Activated CD4-positive, alpha-beta T cell treated with anti-CD3 and anti-CD28 coated beads, Interleukin-2, amount 50 U/mL, for 4 hours (primary cell): ENCODE results near the gene AATK.

Source experiments
- DNase-seq, 2 experiments: peaks; one replicate each; pipeline ENCODE4 v3.0.0-alpha.2; 2020

The AATK gene

GRCh38 chr17:81125573-81126081 lies 40.4 kb downstream of the AATK start:
- DNase-seq, result no peak

DNA sequence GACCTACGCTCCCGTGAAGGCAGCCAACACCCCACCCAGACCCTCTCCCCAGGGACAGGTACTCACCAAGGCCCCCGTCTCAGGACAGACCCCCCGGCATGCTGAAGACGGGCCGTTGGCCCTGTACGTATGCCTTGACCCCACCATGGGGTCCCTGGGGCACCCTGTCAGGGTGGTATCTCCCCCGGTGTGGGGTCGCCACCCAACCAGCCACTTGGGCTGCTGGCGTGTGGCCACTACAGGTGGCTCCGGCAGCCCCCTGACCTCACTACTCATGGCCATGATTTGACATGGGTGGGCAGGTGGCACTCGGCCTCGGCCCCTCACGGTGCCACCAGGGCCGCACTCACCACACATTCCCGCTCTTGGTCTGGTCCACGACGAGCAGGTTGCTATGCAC lies 41.6 kb downstream of the AATK start:
- no peak for DNase-seq

DNA sequence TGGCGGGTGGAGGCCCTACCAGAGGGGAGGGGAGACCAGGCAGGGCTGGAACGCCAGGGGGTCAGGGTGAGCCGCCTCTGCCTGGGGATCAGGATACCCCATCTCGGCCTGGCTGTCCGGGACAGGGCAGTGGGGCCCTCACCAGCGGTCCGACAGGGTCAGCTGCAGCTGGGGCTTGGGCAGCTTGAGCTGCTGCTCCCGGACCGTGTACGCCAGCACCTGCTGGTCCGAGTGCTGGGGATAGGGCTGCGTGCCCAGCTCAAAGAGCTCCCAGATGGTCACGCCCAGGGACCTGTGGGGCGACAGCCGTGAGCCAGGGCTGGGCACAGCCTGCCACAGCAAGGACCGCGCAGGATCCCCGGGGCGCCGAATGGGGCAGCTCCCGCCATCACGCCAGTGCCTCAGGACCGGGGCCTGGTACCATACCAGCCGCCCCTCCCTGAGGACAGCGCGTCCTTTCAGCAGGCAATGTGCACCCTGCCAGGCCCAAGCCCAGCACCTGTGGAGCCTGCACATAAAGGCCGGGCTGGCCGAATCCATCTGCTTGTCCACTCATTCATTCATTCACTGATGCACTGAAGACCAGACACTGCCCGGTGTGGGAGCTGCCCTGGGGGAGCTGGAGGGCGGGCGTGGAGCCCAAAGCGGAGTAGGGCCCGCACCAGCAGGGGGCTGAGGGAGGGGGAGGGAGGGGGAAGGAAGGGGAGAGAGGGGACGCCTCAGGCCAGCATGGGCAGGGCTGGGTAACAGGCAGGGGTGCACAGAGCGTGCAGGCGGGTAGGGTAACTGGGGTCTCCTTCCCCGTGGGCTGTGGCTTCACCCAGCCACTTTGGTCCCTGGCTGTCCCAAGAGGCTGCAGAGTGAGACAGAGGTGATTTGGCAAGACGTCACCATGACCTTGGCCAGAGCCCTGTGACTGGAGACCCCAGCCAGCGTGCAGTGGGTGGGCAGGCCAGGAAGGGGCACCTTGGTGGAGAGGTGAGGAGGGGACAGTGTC lies 42.7 kb downstream of the AATK start:
- no peak for DNase-seq

DNA sequence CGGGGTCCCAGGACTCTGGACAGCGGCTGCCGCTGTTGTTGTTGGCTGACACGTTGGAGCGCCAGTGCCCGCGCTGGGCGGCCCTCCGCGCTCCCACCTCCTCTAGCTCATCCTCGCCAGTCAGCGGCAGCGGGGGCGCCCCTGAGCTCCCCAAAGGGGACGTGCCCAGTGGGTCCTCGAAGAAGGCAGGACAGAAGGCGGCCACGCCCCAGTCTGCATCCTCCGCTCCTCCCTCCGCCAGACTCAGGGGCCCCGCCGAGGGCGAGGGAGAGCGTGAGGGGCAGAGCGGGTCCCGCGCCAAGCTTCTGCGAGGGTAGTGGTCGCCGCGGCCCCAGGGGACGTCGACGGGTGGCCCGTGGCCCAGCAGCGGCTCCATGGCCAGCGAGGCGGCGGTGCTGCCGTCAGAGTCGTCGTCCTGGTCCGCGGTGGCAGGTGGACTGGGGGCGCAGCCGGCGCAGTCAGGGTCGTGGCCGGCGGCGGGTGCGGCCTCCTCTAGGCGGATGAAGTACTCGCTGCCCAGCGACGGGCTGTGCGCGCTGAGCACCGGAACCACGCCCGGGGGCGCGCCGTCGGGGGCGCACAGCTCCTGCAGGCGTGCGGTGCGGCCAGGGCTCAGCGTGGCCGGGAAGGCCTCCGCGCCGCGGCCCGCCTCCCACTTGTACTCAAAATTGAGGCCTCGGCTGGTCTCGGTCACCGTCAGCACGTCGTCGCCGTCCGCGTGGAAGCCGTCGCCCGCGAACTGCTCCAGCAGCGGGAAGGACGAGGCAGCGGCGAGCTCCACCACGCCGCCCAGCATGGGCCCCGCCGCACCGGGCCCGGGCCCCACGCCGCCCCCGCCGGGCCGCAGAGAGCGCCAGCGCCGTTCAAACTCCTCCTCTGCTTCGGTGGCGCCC lies 43.9 kb downstream of the AATK start:
- DNase-seq, result no peak

DNA sequence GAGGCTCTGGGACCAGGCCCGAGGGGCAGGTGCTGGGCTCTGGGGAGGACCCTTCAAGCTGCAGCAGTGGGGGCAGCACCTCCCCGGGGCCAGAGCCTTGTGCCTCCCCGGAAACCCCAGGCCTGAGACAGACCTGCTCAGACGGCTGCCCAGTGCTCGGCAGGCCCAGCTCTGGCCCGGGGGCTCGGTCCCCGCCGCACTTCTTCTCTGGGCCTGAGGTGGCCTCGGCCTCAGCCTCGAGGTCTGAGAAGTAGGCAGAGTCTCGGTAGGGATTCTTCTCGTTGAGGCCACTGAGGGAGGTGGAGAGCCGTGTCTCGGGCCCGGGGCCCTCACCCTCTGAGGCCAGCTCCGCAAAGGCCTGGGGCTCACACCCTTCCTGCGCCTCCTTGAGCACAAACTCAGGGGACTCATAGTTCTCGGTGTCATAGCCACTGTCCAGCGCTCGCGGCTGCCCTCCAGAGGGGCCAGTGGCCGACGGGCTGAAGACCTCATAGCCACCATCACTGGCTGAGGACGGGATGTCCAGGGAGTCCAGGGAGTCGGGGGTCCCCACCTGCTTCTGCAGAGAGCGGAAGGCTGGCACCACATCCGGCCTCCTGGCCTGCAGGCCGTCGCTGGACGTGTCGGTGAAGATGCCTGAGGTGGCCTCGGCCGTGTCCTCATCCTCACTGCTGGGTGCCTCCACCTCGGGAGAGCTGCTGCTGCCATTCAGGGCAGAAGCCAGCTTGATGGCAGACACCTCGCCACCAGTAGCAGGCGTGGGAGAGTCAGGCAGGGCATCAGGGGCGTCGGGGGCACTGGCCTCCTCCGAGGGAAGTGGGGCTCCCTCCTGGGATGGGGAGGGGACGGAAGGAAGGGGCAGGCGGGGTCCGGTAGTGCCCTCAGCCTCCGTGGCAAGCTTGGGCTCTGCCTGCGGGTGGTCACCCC lies 45.1 kb downstream of the AATK start:
- DNase-seq, result no peak

GRCh38 chr17:81120149-81120484 lies 45.9 kb downstream of the AATK start:
- no peak for DNase-seq

DNA sequence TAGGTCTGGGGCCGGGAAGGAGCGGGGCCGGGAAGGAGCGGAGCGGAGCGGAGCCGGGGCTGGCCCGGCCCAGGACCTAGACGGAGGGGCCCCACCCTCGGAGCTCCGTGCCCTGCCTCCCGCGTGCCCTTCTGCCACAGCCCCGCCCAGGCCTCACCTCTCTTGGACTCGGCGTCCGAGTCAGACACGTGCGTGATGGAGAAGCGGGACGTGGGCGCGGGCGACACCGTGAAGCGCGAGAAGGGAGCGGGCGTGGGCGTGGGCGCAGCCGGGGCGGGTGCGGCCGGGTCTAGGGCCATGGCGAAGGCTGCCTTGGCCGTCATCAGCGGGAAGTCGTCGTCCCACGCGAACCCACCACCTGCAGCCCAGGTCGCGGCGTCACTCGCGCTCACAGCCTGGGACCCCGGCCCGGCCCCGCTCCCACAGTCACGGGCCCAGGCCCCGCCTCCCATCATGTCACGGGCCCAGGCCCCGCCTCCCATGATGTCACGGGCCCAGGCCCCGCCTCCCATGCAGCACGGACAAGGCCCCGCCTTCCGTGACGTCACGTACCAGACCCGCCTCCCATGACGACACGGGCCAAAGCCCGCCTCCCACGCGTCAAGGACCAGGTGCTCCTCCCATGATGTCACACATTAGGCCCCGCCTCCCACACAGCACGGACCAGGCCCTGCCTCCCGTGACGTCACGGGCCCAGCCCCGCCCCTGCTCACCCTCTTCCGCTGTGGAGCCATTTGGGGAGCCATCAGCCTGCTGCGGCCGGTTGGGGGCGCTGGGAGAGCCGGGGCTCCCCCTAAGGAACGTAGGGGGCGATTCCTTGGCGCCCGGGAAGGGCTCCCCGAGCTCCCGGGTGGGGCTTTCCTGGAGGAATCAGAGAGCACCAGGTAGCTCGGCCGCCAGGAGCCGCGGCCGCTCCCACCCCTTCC lies 46.5 kb downstream of the AATK start:
- DNase-seq, result peak; percentile 75 to 81

DNA sequence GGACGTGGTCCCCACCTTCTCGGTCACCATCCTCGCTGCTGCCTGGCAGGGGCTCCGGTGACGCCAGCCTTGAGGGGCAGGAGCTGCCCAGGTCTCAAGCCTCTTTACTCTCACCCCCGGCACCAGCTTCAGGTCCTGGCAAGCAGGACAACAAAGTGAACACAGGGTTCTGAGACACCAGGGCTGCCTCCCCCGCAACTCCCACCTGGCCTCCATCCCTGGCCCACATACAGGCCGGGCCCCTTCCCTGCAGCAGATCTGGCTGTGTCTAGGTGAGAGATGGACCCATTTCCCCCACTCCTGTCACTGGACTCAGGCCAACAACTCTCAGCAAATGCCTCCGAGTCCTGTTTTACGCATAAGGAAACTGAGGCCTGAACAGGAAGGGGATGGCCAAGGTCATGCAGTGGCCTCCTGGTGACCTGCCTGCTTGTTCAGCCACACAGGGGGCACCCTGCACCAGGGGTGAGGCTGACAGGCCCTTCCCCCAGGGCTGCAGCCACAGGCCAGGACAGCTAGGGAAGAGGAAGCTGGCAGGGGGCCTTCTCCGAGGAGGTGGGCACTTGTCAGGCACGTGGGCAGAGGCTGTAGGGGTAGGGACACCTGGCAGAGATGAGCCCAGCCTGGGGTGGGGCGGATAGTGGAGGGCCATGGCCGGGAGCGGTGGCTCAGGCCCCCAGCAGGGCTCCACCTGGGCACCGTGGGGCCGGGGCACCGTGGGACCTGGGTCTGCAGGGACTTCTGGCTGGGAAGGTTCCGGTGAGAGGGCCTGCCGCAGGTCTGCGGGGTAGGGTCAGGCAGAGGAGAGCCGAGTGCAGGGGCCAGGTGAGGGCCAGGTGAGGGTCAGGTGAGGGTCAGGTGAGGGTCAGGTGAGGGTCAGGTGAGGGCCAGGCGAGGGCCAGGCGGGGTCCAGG lies 47.5 kb downstream of the AATK start:
- no peak for DNase-seq

DNA sequence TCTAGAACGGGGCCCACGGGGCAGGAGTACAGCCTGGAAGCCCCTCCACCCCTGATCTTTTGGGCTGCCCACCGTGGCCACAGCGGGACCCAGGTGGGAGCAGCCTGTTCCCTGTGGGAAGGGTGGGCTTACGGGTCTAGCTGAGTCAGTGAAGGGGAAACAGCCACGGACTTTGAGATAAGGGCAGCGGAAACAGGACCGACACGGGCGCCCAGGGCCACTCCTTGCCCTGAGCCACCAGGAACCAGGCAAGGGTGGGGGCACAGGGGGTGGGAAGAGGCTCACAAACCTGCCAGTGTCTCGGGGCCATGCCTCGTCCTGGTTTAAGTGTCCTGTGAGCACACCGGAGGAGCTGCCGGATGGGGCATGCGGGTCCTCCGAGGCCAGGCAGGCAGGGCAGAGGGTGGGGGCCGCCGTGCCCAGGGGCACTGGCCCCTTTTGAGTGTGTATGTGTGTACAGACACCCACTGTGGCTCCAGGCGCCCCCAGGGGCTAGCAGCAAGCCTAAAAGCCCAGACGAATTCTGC lies 48.3 kb downstream of the AATK start:
- DNase-seq, result no peak

GRCh38 chr17:81116704-81117103 lies 49.3 kb downstream of the AATK start:
- DNase-seq, result no peak

DNA sequence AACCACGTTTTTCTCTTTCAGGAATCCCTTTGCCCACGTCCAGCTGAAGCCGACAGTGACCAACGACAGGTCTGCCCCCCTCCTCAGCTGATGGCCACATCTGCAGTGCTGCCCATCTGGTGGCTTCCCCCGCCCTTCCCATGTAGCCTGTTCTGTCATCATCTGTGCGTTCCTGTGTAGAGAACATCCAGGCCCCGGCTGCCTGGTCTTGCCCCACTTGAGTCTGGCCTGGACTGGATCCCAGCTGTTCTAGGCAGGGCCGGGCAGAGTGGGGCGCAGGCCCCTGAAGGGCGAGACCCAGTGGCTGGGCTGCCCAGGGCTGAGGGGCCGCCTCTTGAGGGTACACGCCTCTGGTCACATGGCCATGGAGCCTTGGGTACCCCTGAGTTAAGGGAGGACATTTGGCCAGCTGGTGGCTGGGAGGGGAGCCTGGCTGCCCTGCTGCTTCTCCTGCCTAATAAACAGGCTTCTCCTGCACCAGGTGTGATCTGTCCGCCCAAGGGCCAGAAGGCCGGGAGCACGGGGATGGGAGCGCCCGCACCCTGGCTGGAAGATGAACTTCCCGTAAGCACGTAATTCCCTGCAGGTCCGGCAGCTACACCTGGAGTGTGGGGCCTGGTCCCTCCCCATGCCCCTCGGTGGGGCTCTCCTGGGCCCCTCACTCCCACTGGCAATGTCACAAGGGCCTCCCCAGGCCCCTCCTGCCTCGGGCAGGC lies 50.1 kb downstream of the AATK start:
- no peak for DNase-seq

- no peak for DNase-seq
Measured at GRCh38 chr17:81115219-81115618, 50.8 kb downstream of the AATK start.

DNA sequence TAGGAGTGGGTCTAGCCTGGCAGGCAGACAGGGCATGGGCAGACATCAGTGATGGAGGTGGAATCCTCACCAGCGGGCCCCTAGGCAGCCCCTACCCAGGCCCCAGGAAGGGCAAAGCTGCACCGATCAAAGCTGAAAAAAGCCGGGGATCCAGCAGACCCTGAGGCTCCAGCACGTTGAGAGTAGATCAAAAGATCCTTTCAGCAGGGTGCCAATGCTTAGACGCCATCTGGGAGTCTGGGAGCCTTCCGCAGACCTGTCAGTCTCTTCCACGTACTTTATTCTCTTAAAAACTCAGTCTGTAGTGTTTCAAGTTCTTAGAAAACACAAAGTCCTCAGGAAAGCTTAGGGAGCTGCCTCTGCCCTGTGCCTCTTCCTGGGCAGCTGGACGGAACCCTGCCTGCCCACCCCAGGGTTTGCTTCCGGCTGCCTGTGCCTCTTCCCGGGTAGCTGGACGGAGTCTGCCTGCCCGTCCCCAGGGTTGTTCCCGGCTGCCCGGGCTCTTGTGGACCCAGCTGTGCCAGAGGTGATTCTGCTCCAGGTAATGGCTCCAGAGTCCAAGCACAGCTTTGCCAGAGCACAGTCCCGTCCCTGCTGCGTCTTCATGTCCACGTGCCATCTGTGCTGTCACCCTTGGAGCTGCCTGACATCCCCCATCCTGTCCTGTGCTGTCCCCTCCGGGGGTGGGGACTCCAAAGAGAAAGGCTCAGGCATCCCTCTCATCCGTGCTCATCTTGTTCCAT lies 51.5 kb downstream of the AATK start:
- no peak for DNase-seq

DNA sequence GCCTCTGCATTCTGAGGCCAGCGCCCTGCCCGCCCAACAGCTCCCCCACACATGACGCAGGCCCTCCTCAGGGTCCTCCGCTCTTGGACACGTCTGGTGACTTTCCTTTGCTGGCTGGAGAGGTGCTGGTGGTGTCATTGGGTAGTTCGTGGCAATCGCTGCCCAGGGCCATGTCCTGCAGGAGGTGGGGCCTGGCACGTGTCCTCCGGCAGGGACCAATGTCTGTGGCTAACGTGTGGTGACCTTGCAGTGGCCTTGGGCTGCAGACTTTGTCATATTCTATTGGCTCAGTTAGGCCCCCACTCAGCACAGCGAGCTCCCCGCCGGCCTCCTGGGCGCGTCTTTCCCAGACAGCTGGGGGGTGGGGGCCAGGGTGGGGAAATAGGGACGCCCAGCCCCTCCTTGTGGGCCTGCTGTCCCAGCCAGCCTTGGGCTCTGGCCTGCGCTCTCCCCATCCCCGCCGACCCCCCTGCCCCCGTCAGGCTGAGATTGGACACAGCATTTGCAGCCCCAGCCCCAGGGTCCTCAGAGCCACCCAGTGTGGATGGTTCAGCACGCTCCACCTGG lies 52.8 kb downstream of the AATK start:
- DNase-seq, result no peak

DNA sequence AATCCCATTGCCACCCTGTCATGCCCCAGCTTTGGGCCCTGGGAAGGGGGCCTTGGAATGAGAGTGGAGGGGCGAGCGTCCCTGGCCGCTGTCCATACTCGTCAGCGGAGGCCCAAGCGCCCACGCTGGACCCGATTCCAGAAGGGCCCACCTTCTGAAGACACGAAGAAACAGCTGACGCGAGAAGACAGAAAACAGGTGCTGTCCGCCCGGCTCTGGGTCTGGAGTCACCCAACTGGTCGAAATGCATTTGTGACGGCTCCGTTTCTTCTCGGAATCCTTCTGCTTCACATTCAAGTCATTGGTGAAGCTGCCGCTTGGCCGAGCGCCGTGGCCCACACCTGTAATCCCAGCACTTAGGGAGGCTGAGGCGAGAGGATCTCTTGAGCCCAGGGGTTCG lies 53.6 kb downstream of the AATK start:
- DNase-seq, result no peak

DNA sequence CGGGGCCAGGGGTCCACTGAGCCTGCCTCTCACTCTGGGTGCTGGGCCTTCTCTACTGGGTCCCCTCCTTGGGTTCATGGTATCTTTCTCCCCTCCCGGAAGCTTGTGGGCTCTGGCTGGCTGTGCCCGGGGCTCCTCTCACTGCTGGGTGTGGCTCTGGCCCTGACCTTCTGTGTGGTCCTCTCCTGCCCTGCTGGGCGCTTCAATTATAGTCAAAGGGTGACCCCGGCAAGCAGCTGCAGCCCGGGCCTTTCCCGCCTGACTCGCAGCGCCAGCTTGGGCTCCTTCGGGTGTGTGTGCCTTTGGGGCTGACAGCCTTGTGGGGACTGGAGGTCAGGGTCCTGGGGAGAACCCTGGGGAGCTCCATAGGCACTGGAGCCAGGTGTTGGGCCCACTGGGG lies 55.0 kb downstream of the AATK start:
- no peak for DNase-seq

DNA sequence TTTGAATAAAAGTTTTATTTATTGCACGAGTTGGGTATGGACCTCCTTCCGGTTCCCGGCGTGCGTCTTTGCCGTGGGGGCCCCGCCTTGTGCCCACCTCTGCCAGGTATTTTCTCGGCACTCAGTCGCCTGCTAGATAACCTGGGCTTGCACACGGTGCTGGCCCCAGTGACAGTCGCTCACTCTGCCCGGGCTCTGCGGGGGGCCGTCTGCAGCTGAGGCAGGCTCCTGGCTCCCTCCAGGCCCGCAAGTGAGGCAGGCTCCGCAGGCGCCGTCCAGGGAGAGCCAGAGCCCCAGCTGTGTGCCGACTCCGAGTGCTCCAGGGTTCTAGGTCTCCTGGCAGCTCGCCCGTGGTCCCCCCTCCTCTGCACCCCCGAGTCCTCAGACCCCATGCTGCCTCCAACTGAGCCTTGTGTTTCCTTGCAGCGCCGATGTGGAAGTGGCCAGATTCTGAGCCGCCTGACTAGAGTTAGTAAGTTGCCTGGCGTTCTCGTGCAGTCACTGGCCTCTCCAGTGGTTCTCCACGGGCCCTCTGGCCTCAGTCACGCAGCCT lies 55.5 kb downstream of the AATK start:
- DNase-seq, result no peak

GRCh38 chr17:81109957-81110356 lies 56.1 kb downstream of the AATK start:
- DNase-seq, result no peak
